ENCODE data around the gene CUEDC1. TPM values are rescaled to one million over a fixed set of nuclear protein-coding genes. Genes with fewer than 3 reads are reported as not detected.
A peak's percentile ranks its signal among the peaks of the same experiment; 100 is the strongest.

The CUEDC1 gene
- total RNA-seq, 4 donors from 2014 or later = 31.2 to 43.9 (median 34.3) TPM

GRCh38 chr17:57945996-57946797 lies 9.0 kb downstream of the CUEDC1 start:
- Histone ChIP-seq H3K9me3 (no peaks in the 10 kb centered on the region), H3K4me1 (peaks cover 91 to 94% of the 10 kb centered on the region in 2 donors), H3K27ac (peak overlapping the region; percentile 82 to 99 (median 98)), H3K36me3 (no peaks in the 10 kb centered on the region), H3K4me3 (peak overlapping the region; percentile 46 to 58 (median 46)), H3K27me3 (no peaks in the 10 kb centered on the region)
- intact Hi-C loops (cut with DNase I; ENCODE audit: low total_unique reads) = no loop called here
- DNase-seq (no peak), ATAC-seq (no peak)
- in situ Hi-C loops (cut with MboI; ENCODE audit: low sequenced_read_pairs in 4 of 4) = no loop called here
- TF ChIP-seq CTCF (IDR thresholded peaks at IDR 0.05 in 4 of 5, conservative IDR thresholded peaks at IDR 0.05 in 1 of 5) (no peak), POLR2A (IDR thresholded peaks at IDR 0.05) (no peak)

- TF ChIP-seq CTCF (IDR thresholded peaks at IDR 0.05 in 4 of 5, conservative IDR thresholded peaks at IDR 0.05 in 1 of 5) = no peak
- TF ChIP-seq POLR2A (IDR thresholded peaks at IDR 0.05) = no peak
- H3K27me3 ChIP-seq = no peaks in the 10 kb centered on the region
- H3K4me1 ChIP-seq = peaks cover 90 to 94% of the 10 kb centered on the region in 2 donors
- peak overlapping the region; percentile 82 to 99 (median 98) for H3K27ac ChIP-seq
- DNase-seq = no peak
- no peak for ATAC-seq
- intact Hi-C loops (cut with DNase I; ENCODE audit: low total_unique reads) = no loop called here
- H3K36me3 ChIP-seq = no peaks in the 10 kb centered on the region
- in situ Hi-C loops (cut with MboI; ENCODE audit: low sequenced_read_pairs in 4 of 4) = no loop called here
- no peak overlapping the region for H3K4me3 ChIP-seq
- no peaks in the 10 kb centered on the region for H3K9me3 ChIP-seq
Observed at GRCh38 chr17:57944908-57945307, 10.3 kb downstream of the CUEDC1 start.

- in situ Hi-C loops (cut with MboI; ENCODE audit: low sequenced_read_pairs in 4 of 4) = no loop called here
- TF ChIP-seq POLR2A (IDR thresholded peaks at IDR 0.05) (no peak), CTCF (IDR thresholded peaks at IDR 0.05 in 4 of 5, conservative IDR thresholded peaks at IDR 0.05 in 1 of 5) (no peak)
- peak overlapping the region; percentile 85 to 94 (median 90) for H3K27ac ChIP-seq
- no peaks in the 10 kb centered on the region for H3K9me3 ChIP-seq
- no peak overlapping the region for H3K4me3 ChIP-seq
- DNase-seq = no peak
- no peaks in the 10 kb centered on the region for H3K27me3 ChIP-seq
- ATAC-seq = no peak
- H3K36me3 ChIP-seq = no peaks in the 10 kb centered on the region
- intact Hi-C loops (cut with DNase I; ENCODE audit: low total_unique reads) = no loop called here
- peaks cover 89 to 94% of the 10 kb centered on the region in 2 donors for H3K4me1 ChIP-seq
Observed at GRCh38 chr17:57943645-57944044, 11.6 kb downstream of the CUEDC1 start.

- intact Hi-C loops (cut with DNase I; ENCODE audit: low total_unique reads) (no loop called here), in situ Hi-C loops (cut with MboI; ENCODE audit: low sequenced_read_pairs in 4 of 4) (no loop called here)
- H3K27me3 ChIP-seq = no peaks in the 10 kb centered on the region
- DNase-seq (no peak), ATAC-seq (no peak)
- no peaks in the 10 kb centered on the region for H3K9me3 ChIP-seq
- H3K4me1 ChIP-seq = peaks cover 89 to 94% of the 10 kb centered on the region in 2 donors
- no peaks in the 10 kb centered on the region for H3K36me3 ChIP-seq
- no peak overlapping the region for H3K4me3 ChIP-seq
- no peak for TF ChIP-seq CTCF (IDR thresholded peaks at IDR 0.05 in 4 of 5, conservative IDR thresholded peaks at IDR 0.05 in 1 of 5)
- no peak for TF ChIP-seq POLR2A (IDR thresholded peaks at IDR 0.05)
- peak overlapping the region; percentile 85 to 94 (median 90) for H3K27ac ChIP-seq
Observed at GRCh38 chr17:57943140-57943539, 12.1 kb downstream of the CUEDC1 start.
